Kidney tubule cell (primary cell): ENCODE measurements around the gene MSH6.

ENCODE experiments used
- DNase-seq: peaks from one replicate; pipeline ENCODE4 v3.0.0-alpha.2; 2018; ENCODE audit warnings: low spot score

Gene MSH6, protein sequence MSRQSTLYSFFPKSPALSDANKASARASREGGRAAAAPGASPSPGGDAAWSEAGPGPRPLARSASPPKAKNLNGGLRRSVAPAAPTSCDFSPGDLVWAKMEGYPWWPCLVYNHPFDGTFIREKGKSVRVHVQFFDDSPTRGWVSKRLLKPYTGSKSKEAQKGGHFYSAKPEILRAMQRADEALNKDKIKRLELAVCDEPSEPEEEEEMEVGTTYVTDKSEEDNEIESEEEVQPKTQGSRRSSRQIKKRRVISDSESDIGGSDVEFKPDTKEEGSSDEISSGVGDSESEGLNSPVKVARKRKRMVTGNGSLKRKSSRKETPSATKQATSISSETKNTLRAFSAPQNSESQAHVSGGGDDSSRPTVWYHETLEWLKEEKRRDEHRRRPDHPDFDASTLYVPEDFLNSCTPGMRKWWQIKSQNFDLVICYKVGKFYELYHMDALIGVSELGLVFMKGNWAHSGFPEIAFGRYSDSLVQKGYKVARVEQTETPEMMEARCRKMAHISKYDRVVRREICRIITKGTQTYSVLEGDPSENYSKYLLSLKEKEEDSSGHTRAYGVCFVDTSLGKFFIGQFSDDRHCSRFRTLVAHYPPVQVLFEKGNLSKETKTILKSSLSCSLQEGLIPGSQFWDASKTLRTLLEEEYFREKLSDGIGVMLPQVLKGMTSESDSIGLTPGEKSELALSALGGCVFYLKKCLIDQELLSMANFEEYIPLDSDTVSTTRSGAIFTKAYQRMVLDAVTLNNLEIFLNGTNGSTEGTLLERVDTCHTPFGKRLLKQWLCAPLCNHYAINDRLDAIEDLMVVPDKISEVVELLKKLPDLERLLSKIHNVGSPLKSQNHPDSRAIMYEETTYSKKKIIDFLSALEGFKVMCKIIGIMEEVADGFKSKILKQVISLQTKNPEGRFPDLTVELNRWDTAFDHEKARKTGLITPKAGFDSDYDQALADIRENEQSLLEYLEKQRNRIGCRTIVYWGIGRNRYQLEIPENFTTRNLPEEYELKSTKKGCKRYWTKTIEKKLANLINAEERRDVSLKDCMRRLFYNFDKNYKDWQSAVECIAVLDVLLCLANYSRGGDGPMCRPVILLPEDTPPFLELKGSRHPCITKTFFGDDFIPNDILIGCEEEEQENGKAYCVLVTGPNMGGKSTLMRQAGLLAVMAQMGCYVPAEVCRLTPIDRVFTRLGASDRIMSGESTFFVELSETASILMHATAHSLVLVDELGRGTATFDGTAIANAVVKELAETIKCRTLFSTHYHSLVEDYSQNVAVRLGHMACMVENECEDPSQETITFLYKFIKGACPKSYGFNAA (N-terminal part only)

GRCh38 chr2:47782671-47783485, at the start of gene MSH6:
Gene MSH6, plus strand, starts transcription at chr2:47783145. Its CDS starts 89 bp downstream, at chr2:47783234.
- peak; percentile 92 for DNase-seq

- DNase-seq: no peak
Observed at GRCh38 chr2:47735136-47735869, 47.6 kb upstream of the MSH6 start.

- no peak for DNase-seq
Observed at GRCh38 chr2:47735912-47736311, 47.0 kb upstream of the MSH6 start.

DNA sequence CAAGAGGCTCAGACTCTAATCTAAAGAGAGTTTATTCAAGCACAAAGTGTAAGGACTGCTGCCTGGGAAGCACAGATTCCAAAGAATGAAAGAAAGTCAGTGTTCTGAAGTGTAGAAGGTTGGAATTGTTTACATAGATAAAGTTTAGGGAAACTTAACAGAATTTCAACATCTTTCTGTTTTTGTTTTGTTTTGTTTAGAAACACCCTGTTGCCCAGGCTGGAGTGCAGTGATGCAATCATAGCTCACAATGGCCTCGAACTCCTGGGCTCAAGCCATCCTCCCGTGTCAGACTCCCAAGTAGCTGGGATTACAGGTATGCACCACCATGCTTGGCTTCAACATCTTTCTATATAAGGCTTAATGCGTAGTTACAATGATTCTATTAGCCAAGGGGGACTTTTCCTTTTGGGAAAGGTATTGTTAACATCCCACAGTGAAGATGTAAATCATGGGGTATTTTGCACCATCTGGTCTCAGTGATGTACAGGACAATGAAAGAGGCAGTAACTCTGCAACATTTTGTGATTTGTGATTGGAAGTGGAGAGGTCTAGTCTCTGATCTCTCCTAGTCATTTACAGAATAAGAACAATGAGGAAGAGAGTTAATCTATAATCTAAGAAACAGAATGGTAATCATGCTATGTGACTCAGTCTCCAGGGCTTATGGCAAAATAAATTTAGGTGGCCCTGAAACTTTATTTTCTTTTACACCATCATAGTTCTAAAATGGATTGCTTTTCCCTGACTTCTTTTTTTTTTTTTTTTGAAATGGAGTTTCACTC, 45.6 kb upstream of the MSH6 start:
- peak; percentile 15 for DNase-seq

GRCh38 chr2:47738331-47738730, 44.6 kb upstream of the MSH6 start:
- no peak for DNase-seq

DNA sequence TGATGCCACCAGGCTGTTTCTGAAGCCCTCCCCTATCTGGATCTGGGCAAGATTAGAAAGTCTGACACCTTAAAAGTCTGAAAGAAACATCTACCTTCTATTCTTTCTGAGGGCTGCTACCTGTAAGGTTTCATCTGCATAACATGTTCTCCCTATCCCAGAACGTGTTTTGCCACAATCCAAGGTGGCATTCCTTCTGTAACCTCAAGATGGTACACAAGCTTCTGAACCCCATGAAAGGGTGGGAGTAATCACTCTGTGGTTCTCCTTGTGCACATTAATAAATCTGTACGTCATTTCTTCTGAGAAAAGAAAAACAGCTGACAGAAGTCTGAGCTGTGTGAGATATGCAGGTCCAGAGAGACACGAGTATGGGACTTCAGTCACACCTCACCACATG, 41.8 kb upstream of the MSH6 start:
- no peak for DNase-seq

- no peak for DNase-seq
Observed at GRCh38 chr2:47741637-47742036, 41.3 kb upstream of the MSH6 start.

- DNase-seq: no peak
Observed at GRCh38 chr2:47744074-47744473, 38.9 kb upstream of the MSH6 start.

GRCh38 chr2:47747878-47748277, 35.1 kb upstream of the MSH6 start:
- no peak for DNase-seq

GRCh38 chr2:47751856-47752414, 31.0 kb upstream of the MSH6 start:
- no peak for DNase-seq

DNA sequence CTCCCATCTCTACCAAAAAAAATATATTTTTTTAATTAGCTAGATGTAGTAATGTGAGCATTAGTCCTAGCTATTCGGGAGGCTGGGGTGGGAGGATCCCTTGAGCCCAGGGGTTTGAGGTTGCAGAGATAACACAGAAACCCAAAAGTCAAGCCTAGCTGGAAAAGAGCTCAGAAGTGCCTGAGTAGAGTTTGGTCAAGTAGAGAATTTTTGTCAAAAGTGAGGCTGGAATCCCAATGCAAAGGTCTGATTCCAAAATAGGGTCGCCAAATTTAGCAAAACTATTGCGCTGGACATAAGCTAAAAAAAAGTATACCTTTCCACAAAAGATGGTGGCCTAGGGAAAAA, 15.5 kb upstream of the MSH6 start:
- DNase-seq: no peak

GRCh38 chr2:47767880-47768609, 14.9 kb upstream of the MSH6 start:
- DNase-seq: peak; percentile 46

- DNase-seq: no peak
Observed at GRCh38 chr2:47769318-47769717, 13.6 kb upstream of the MSH6 start.

DNA sequence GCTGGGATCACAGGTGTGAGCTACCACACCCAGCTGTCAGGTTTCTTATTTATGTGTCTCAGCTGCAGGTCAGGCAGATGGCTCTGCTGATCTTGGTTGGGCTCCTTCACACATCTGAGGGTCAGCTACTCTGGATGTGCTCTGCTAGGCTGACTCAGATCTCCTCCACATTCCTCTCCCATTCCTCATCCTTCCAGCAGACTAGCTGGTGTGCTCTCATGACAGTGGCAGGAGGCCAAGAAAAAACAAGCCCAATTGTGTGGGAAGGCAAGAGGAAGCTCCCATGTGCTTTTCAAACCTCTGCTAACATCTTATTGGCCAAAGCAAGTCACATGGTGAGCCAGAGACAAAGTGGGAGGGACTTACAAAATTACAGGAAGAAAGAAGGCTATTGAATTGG, 11.7 kb upstream of the MSH6 start:
- DNase-seq: peak; percentile 99

DNA sequence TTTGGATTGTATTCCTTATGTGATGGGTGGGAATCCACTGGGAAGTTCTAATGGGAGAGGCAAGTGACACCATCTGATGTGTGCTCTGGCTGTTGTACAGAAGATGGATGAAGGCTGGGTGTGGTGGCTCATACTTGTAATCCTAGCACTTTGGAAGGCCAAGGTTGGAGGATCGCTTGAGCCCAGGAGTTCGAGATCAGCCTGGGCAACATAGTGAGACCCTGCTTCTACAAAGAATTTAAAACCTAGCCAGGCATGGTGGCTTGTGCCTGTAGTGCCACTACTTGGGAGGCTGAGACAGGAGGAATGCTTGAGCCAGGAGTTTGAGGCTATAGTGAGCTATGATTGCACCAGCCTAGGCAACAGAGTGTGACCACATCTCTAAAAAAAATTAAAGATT, 10.6 kb upstream of the MSH6 start:
- no peak for DNase-seq

DNA sequence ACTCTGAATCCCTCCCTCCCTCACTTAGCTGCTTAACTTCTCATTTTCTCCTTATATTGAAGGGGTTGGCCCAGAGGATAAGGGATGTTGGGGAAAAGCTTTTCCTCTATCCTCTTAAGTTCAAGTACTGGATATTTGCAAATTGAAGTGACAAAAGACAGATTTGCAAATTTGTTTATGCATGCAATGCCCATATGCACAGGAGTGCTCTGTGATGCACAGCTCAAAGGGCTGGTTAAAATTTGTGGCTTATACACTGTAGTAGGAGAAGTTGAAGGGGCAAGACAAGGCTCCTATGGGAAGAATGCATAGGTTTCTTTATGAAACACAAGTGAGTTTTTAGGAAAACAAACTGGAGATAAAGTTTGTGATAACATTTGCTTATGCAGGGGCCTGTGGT, 8.4 kb upstream of the MSH6 start:
- DNase-seq: no peak

GRCh38 chr2:47777277-47777937, 5.5 kb upstream of the MSH6 start:
- no peak for DNase-seq

DNA sequence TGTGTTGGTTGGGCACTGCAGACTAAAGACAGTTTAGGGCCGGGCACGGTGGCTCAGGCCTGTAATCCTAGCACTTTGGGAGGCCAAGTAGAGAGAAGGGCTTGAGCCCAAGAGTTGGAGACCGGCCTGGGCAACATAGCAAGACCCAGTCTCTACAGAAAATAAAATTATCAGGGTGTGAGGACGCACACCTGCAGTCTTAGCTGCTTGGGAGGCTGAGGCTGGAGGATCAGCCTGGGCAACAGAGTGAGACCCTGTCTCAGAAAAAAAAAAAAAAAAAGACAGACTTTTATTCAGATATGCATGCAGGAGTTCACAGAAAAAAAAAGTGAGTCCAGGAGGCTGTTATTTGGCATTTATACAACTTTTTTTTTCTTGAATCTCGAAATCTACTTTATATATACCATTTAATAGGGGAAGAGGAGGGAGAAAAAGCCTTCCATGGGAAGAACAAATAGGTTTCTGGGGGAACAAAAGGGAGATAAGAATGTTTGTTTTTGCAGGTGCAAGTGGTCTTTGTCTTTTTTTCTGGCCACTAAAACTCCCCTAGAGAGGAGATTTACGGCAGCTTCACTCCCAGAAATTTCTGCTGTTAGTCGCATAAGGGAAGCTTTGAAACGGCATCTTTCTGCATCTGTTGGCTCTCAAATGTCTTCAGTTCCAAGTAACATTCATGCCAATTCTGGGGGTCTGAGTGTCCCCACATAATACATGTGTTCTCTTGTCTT, 4.1 kb upstream of the MSH6 start:
- DNase-seq: no peak
